Pancreas (tissue), 10 donors: ENCODE data around the gene ANKRD9. TPM values are rescaled to one million over a fixed set of nuclear protein-coding genes. Genes with fewer than 3 reads are reported as not detected.

ENCODE experiments used
- ATAC-seq, 4 donors: fragments of 200-7000 bp; cut with Tn5 transposase; one replicate each; pipeline versions ENCODE4 v1.8.0 to v1.9.1; 2020; ENCODE audit warnings: mild to moderate bottlenecking in 4 of 4, moderate library complexity in 4 of 4
- DNase-seq, 6 donors: peaks; one replicate each; pipeline ENCODE4 v3.0.0-alpha.2; 2020
- FAIRE-seq: peaks from 2 replicates; lab custom pipeline; 2012; peaks lifted over from hg19 to GRCh38; lab: Jason Lieb, UNC
- H3K27ac ChIP-seq, 4 donors: fragments of 200-600 bp; sonication (generic); 1 replicate in 3 of 4; 2 replicates in 1 of 4; pipeline versions ENCODE4 v1.5.0 to v1.8.0; 2020
- H3K27me3 ChIP-seq, 4 donors: fragments of 200-600 bp; one replicate each; pipeline ENCODE4 v1.8.0; 2021
- H3K36me3 ChIP-seq, 3 donors: fragments of 200-600 bp; sonication (generic) in 1 of 3; one replicate each; pipeline versions ENCODE4 v1.5.0 to v1.8.0; 2020 to 2021
- H3K4me1 ChIP-seq, 3 donors: fragments of 200-600 bp; one replicate each; pipeline ENCODE4 v1.8.0; 2021
- H3K4me3 ChIP-seq, 4 donors: fragments of 200-600 bp; sonication (generic) in 2 of 4; one replicate each; pipeline versions ENCODE4 v1.5.0 to v1.8.0; 2020 to 2021
- H3K9me3 ChIP-seq, 4 donors: fragments of 200-600 bp; one replicate each; pipeline ENCODE4 v1.8.0; 2021
- CTCF ChIP-seq, 4 donors: fragments of 200-600 bp; sonication (generic) in 3 of 4; IDR thresholded peaks; one replicate each; pipeline versions ENCODE4 v1.5.0 to v1.8.0; 2021; ENCODE audit warnings: antibody characterized with exemption in 4 of 4
- WGBS, 2 donors: extraction: QIAGEN DNeasy Blood & Tissue Kit; methylation state at CpG; one replicate each; pipeline ENCODE4 v1.1.7; 2013; 5-methylcytosine and 5-hydroxymethylcytosine counted together
- intact Hi-C, 3 donors: fragments of 100-400 bp; cut with DNase I; formaldehyde crosslinking; loops; one replicate each; pipeline versions ENCODE4 v1.11.1 to v1.14.2; 2022
- polyA plus RNA-seq, 2 donors: library from polyadenylated mRNA; stranded (reverse); fragments of 200-250 nt; gene quantifications; one replicate each; pipeline ENCODE4 v1.2.3, GENCODE V29; 2013
- total RNA-seq, 6 donors: library from RNA; stranded (reverse); fragmentation: NEBNext Ultra II Directional in 4 of 6; extraction: Animal tissue kit (Norgen Biotek cat#: 25700) in 4 of 6; gene quantifications; one replicate each; pipeline versions ENCODE4 v1.2.1 to v1.2.4, GENCODE V29; 2021 to 2023
- donor health status: healthy with polysubstance abuse.
- donor health status: DM: no; HTN: no; CAD: no; lungs with moderate emphysema.
- donor health status: DM: no; HTN: no; CAD: no.
- donor health status: control.
- donor health status: control.
- donor health status: Bipolar disorder and iron deficiency.
- donor health status: DM: yes; HTN: yes; CAD: no.
- donor health status: DM: no; HTN: no; CAD: no.
- donor health status: DM: no; HTN: no; CAD: no.
- donor health status: DM: yes; HTN: yes; CAD: no.

ANKRD9 gene
- total and polyA plus RNA-seq, 8 donors, result 5.4 to 14.4 (median 8.5) TPM

DNA sequence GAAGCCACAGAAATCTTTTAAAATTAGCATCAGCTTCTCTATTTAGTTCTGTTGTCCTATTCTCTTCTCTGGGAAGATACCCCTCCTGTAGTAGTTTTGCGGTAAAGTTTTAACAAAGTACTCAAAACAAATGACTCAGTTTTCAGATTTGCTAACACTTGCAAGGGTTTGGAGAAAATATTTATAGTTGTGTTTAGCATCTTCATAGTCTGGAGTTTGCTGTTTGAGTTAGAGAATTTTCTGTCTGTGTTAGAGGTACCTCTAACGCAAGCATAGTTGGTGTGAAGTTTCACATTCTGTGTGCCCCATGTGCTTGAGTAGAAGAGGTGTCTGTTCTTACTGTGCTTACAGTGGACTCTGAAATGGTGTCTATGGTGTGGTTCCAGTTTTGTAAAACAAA lies 36.0 kb downstream of the ANKRD9 start:
- Histone ChIP-seq H3K27ac (no peak overlapping the region), H3K36me3 (no peaks in the 10 kb centered on the region), H3K9me3 (no peaks in the 10 kb centered on the region), H3K27me3 (no peaks in the 10 kb centered on the region), H3K4me1 (no peaks in the 10 kb centered on the region), H3K4me3 (no peak overlapping the region)
- 99 to 100% methylated on average over 2 of the region's 2 CpGs for WGBS, 2 donors
- DNase-seq, result no peak
- TF ChIP-seq CTCF (IDR thresholded peaks at IDR 0.05), result no peak
- intact Hi-C loops, result no loop called here
- no peak for ATAC-seq
- FAIRE-seq, result no peak

DNA sequence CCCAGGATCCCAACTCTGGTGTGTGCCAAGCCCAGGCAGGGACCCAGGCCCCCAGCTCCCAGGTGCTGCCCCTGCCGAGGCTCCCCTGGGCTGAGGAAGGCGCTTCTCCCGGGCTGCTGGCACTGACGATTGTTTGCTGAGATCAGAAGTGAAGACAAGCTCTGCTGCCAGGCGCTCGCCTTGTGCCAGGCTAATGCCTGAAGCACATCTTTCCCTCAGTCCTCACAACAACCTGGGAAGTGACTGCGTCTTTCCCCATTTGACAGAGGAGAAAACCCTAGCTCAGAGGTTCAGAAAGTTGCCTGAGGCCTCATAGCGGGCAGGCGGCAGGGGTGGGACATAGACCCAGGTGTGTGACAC lies 36.8 kb downstream of the ANKRD9 start:
- Histone ChIP-seq H3K36me3 (no peaks in the 10 kb centered on the region), H3K4me1 (no peaks in the 10 kb centered on the region), H3K27me3 (no peaks in the 10 kb centered on the region), H3K27ac (no peak overlapping the region), H3K9me3 (no peaks in the 10 kb centered on the region), H3K4me3 (no peak overlapping the region)
- DNase-seq, result peak in 1 of 6 donors; percentile 31
- ATAC-seq, result no peak
- no peak for TF ChIP-seq CTCF (IDR thresholded peaks at IDR 0.05)
- no peak for FAIRE-seq
- intact Hi-C loops, result no loop called here
- 80 to 82% methylated on average over 9 of the region's 9 CpGs for WGBS, 2 donors

GRCh38 chr14:102471921-102472790 lies 37.4 kb downstream of the ANKRD9 start:
- H3K9me3 ChIP-seq, result no peaks in the 10 kb centered on the region
- FAIRE-seq (no peak), DNase-seq (peak in 1 of 6 donors; percentile 16), ATAC-seq (no peak)
- no peaks in the 10 kb centered on the region for H3K27me3 ChIP-seq
- TF ChIP-seq CTCF (IDR thresholded peaks at IDR 0.05), result no peak
- H3K27ac ChIP-seq, result no peak overlapping the region
- H3K4me1 ChIP-seq, result no peaks in the 10 kb centered on the region
- no peaks in the 10 kb centered on the region for H3K36me3 ChIP-seq
- intact Hi-C loops, result no loop called here
- H3K4me3 ChIP-seq, result no peak overlapping the region
- 90 to 92% methylated on average over 8 of the region's 8 CpGs for WGBS, 2 donors

GRCh38 chr14:102469261-102469660 lies 40.3 kb downstream of the ANKRD9 start:
- ATAC-seq, result no peak
- H3K27ac ChIP-seq, result no peak overlapping the region
- FAIRE-seq, result no peak
- intact Hi-C loops, result no loop called here
- no peaks in the 10 kb centered on the region for H3K27me3 ChIP-seq
- no peak for DNase-seq
- no peak for TF ChIP-seq CTCF (IDR thresholded peaks at IDR 0.05)
- H3K9me3 ChIP-seq, result no peaks in the 10 kb centered on the region
- no peaks in the 10 kb centered on the region for H3K36me3 ChIP-seq
- H3K4me1 ChIP-seq, result no peaks in the 10 kb centered on the region
- H3K4me3 ChIP-seq, result no peak overlapping the region
- WGBS, 2 donors, result 90 to 100% methylated on average over 1 of the region's 1 CpG

- no peaks in the 10 kb centered on the region for H3K36me3 ChIP-seq
- FAIRE-seq (peak; percentile 45), DNase-seq (peak in 4 of 6 donors; percentile 31 to 39 (median 33))
Observed at GRCh38 chr14:102464846-102465341, 44.7 kb downstream of the ANKRD9 start.

More at GRCh38 chr14:102464846-102465341, 44.7 kb downstream of the ANKRD9 start:
- no peak for TF ChIP-seq CTCF (IDR thresholded peaks at IDR 0.05)
- Histone ChIP-seq H3K9me3 (no peaks in the 10 kb centered on the region), H3K27me3 (no peaks in the 10 kb centered on the region), H3K27ac (no peak overlapping the region), H3K4me1 (no peaks in the 10 kb centered on the region), H3K4me3 (no peak overlapping the region)
- intact Hi-C loops, result no loop called here
- peak; percentile 48 to 89 (median 52) for ATAC-seq
- 34 to 44% methylated on average over 6 of the region's 6 CpGs for WGBS, 2 donors
